ENCODE data around the gene NDUFAF7.
"Not testable (repeated sequence)": the region's sequence is repeated elsewhere in the genome, so short reads cannot be mapped to it uniquely, and the experiment has no call there.

The NDUFAF7 gene

DNA sequence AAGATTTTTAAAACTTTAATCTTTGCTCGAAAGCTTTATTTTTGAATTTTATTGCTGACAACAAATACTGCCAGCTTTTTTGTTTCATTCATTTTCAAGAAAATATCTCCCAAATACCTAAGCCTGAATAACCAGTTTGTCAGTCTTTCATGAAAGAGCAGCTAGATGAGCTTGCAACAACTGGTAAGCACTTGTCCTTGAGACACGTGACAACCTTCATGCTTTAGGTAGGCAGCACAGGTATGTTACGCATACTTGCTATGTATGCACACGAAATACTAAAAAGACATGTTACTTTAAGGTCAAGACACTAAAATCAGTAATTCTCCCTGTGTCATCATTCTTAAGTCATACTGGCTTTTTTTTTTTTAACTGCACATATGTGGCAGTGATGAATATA is 12.4 kb upstream of the NDUFAF7 start:
- no peak for DNase-seq

- DNase-seq, result no peak
These were observed 8.3 kb upstream of the NDUFAF7 start for GRCh38 chr2:37223131-37223530.

GRCh38 chr2:37224063-37224462 is 7.4 kb upstream of the NDUFAF7 start:
- no peak for DNase-seq

DNA sequence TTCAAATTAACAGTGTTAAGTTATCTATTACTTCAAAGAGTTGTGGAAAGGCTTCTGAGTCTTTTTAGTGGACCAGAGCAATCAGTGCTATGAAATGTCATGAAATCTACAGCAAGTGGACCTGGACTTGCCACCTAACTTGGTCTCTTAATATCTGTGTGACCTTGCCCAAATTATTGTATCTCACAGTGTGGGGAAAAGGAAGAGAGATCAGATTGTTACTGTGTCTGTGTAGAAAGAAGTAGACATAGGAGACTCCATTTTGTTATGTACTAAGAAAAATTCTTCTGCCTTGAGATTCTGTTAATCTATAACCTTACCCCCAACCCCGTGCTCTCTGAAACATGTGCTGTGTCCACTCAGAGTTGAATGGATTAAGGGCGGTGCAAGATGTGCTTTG is 6.3 kb upstream of the NDUFAF7 start:
- not testable (repeated sequence) for DNase-seq

GRCh38 chr2:37226863-37227262 is 4.6 kb upstream of the NDUFAF7 start:
- no peak for DNase-seq

GRCh38 chr2:37228788-37229187 is 2.7 kb upstream of the NDUFAF7 start:
- no peak for DNase-seq

GRCh38 chr2:37230581-37230980 is 877 bp upstream of the NDUFAF7 start:
- DNase-seq, result peak; percentile 12

DNA sequence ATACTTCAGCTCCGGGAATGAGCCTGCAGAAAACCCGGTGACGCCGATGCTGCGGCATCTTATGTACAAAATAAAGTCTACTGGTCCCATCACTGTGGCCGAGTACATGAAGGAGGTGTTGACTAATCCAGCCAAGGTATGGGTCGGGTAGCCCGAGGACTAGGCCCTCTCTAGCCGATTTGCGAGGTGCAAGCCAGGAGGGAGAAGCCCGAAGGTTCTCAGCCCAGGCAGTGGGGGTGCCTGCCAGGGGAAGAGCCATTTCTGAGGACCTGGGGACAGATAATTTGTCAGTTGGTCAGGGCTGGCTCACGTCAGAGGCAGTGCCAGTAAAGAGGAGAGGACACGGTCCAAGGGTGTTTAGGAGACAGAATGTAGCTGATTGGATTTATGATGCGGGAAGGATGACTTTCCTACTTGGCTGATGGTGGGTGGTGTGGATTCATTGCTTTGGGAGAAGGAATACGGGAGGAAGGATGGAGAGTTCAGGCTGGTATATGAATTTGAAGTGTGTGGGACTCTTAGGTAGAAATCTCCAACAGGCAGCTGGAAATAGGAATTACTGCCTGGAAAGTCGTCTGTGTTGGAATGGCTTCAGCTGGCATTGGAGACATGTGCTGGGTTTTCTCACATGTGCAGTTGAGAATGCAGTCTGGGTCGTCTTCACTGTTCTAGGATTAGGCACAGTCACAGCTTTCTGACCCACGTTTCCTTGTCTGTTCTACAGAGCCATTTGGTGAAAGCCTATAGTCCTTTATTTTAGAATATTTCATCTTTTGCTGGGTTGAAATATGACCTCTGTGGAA is 874 bp downstream of the NDUFAF7 start:
- DNase-seq, result no peak

DNA sequence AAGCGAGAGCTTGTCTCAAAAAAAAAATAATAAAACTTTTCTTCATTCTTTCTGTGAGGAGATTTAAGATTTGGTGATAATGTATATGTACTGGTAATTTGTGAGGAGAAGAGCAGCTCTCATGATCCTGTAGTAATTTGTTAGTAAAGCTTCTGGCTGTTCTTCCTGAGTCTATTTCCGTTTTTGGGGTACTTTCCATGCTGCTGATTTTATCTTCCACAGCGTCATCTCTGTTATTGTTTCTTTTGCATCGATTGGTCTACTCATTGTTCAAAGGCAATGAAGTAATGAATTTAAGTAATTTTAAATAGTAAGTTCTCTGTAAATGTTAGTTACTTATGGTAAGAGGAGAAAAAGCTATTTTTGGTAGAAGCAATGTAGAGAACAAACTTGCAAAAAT is 12.0 kb downstream of the NDUFAF7 start:
- no peak for DNase-seq

- no peak for DNase-seq
These were observed 12.6 kb downstream of the NDUFAF7 start for GRCh38 chr2:37244017-37244416.

- DNase-seq, result no peak
These were observed 13.3 kb downstream of the NDUFAF7 start for GRCh38 chr2:37244755-37245154.

- no peak for DNase-seq
These were observed 14.7 kb downstream of the NDUFAF7 start for GRCh38 chr2:37246205-37246604.

- no peak for DNase-seq
These were observed 19.6 kb downstream of the NDUFAF7 start for GRCh38 chr2:37250869-37251740.

GRCh38 chr2:37262522-37262921 is 31.1 kb downstream of the NDUFAF7 start:
- no peak for DNase-seq

DNA sequence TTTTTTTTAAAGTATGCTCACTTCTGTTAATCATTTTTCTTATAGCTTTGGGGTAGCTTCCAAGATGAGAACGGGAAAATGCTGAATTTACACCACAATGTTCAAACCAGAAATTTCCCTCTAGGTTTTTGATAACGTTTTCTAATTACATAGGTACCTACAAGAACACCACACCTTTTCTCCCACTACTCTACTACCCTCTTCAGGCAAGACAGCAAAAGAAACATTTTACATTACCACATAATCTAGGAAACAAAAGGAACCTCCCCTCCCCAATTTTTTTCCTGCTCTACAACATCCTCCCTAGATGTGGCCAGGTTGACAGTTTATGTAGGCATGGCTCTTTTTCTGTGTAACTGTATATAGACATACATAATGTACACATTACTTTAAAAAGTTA is 32.4 kb downstream of the NDUFAF7 start:
- DNase-seq, result no peak

DNA sequence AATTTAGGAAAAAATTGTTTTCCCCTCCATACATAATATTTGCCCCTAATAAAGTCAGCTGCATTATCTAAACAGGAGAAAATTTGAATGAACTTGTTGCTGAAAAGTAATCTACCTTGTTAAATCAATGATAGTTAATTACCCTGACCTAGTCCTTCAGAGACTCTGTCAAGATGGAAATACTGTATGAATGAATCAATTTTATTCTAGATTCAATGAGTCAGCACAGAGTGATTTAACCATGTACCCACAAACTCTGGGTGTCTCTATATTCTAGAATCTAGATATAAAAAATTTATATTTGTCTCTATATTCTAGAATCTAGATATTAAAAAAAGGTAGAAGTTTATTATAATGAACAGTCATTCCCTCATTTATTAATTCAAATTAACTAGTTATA is 36.2 kb downstream of the NDUFAF7 start:
- no peak for DNase-seq

DNA sequence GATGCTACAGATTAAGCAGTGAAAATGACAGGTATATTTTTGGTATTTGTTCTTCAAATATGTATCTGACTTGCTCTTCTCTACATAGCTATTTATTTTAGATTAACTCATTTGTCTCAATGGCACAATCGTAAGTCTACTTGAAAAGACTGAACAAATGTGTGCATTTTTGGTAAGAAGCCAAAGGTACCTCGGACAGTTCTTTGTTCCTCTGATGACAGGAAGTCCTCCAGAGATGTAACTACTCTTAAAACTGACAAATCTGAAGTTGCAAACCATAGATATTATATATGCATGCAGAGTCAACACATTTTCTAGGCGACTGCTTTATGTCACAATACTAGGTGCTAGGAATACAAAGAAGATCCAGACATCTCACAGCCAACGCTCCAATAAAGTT is 36.7 kb downstream of the NDUFAF7 start:
- no peak for DNase-seq

DNA sequence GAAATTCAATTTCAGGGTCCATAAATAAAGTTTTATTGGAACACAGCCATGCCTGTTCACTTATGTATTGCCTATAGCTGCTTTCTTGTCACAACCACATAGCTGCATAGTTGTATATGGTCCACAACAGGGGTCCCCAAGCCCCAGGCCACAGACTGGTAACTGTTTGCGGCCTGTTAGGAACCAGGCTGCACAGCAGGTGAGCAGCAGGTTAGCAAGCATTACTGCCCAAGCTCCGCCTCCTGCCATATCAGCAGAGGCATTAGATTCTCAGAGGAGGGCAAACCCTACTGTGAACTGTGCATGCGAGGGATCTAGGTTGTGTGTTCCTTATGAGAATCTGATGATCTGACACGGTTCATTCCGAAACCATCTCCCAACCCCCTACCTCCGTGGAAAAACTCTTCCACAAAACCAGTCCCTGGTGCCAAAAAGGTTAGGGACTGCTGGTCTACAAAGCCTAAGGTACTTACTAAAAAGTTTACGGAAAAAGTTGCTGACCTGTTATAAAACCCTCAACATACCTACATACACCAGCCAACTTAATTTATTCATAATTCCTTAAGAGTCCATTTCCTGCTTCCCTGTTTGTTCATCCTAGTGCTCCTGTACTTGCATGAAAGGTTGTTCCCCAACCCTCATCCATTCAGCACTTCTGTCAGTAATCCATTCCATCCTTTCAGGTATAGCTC is 40.1 kb downstream of the NDUFAF7 start:
- no peak for DNase-seq

GRCh38 chr2:37274359-37274965 is 43.0 kb downstream of the NDUFAF7 start:
- DNase-seq, result no peak

DNA sequence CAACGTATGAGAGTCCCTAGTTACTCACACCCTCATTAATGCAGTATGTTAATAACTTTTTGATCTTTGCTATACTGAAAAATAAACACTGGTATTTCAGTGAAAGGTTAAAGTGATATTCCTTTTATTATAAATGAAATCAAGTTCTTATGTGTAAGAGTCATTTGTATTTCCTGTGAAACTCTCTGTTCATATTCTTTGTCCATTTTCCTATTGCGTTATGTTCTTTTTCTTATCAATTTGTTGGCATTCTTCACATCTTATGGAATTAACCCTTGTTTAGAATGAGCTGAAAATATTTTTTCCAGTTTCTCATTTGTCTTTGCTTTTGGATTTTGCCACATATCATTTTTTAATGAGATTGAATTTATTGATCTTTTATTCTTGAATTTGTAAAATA is 44.8 kb downstream of the NDUFAF7 start:
- DNase-seq, result no peak

DNA sequence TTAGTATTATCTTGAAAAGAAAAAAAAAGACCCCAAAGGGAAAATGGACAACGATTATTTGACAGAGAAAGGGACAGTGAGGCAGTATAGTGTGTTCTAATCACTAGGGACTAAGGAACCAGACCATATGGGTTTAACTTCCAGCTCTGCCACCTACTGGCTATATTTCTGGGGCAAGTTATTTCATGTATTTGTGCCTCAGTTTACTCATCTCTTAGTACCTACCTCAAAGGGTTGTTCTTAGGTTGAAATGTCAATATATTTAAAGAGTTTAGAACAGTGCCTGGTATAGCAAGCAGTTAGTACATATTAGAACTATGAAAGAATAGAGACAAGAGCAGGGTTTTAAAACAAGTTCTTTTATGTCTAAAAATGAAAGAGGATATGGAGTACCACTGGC is 50.5 kb downstream of the NDUFAF7 start:
- DNase-seq, result no peak

GRCh38 chr2:37282746-37283145 is 51.3 kb downstream of the NDUFAF7 start:
- DNase-seq, result no peak

DNA sequence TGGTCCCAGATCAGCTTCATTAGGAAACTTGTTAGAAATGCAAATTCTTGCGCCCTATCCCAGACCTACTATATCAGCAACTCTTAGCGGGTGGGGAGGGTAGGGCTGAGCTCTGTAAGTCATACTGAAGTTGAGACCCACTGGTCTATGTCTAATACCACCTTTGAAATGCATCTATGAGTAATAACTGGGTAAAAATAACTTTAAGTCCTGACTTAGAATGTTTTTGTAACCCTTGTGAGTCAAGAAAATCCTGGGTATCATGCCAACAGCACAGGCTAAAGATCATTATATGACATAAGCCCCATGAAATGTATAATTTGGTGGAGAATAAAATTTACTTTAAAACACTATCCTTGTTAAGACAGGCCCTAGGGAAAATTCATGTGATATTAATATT is 51.7 kb downstream of the NDUFAF7 start:
- DNase-seq, result peak; percentile 62
